Measurements from ENCODE around the gene JAG2.
"Not testable (repeated sequence)": the region's sequence is repeated elsewhere in the genome, so short reads cannot be mapped to it uniquely, and the experiment has no call there.

The JAG2 gene

DNA sequence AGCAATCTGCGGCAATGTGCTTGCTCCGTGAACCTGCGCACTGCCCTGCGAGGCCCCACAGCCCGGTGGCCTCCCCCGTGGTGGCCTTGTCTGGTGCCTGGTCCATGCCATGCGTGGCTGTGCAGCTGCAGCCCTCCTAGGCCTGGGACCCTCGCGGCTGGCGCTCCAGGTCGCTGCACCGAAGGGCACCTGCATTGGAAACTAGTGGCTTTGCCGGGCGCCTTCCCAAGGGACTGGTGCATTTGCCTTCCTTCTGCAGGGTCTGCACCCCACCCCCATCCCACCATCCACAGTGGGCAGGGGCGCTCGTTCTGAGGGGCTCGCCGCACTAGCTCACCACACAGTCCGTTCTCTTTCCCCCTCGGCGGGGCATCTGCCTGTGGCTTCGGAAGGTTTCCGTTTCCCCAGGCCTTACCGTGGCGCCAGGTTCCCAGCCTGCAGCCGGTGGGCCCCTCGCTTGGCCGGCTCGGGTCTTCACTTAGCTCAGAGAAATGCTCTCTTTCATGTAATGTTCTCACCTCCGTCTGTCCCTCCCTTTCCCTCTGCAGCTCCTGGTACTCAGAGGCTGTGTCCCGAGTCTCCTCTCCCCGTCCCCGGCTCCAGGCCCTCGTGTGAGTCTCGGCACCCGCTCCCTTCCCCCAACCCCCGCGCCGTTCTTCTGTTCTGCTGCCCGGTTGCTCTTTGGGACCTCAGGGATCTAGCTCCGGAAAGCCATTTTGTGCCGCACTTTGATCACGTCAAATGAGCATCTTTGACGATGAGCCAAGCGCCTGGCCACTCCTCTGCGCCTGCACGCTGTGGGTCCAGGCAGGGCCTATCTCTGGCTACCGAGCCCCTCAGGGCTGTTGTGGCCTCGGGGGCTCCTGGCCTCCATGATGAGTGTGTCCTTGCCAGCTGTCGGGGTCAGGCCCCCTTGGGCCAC, 31.9 kb downstream of the JAG2 start:
- no peak for DNase-seq

DNA sequence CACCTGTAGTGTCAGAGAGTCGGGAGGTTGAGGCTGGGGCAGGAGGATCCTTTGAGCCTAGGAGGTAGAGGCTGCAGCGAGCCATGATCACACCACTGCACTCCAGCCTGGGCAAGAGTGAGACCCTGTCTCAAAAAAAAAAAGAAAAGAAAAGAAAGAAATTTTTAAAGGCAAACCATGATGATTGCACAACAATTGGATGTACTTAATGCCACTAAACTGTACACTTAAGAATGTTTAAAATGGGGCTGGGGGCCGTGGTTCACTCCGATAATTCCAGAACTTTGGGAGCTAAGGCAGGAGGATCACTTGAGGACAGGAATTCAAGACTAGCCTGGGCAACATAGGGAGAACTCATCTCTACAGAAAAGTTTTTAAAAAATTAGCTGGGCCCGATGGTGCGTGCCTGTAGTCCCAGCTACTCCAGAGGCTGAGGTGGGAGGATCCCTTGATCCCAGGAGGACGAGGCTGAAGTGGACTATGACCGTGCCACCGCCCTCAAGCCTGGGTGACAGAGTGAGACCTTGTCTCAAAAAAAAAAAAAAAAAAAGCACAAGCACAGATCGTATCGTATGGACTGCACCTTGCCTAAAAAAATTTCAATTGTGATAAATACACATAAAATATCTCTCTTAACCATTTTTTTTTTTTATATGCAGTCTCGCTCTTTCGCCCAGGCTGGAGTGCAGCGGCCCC, 32.7 kb downstream of the JAG2 start:
- no peak for DNase-seq

DNA sequence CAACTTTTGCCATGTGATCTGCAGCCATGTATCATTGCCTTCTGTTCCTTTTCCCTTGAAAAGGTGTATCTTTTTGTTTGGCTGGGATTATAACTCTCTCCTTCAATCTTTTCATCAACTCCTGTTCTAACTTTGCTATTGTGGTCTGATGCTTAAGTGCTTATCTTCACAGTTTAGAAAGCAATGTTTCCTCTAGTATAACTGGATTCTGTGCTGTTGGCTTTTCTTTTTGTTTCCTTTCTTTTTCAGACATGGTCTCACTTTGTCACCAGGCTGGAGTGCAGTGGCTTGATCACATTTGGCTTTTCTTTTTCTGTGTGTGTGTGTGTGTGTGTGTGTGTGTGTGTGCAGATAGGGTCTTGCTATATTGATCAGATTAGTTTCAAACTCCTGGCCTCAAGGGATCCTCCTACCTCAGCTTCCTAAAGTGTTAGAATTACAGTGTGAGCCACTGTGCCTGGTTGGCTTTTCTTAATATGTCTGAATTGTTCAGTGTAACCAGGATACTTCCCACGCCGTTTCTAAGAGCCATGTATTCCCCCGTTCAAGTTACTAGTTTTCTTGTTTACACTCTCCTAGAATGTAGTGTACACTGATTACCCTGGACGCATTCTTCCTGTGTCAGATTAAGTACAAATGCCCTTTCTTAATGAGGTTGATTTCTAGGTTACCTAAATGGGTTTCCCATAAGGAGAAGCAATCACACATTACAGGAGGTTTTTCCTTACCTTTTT, 35.5 kb downstream of the JAG2 start:
- no peak for DNase-seq

DNA sequence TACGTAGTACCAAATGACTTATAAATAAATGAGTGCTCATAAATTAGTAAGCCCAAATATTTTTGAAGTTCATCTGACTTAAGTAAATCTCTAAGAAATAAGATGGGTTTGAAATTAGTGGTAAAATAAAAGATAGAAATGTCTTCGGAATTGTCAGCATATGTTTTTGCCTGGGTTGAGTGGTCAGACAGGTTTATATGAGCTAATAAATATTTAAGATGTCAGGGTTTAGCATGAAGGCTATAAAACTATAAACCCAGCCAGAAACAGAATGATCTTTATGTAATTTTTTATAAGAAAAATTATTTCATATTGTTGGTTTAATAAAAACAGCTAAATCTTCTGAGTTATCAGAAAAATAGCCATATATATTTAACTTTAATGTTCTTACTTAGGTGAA, 37.3 kb downstream of the JAG2 start:
- no peak for DNase-seq

DNA sequence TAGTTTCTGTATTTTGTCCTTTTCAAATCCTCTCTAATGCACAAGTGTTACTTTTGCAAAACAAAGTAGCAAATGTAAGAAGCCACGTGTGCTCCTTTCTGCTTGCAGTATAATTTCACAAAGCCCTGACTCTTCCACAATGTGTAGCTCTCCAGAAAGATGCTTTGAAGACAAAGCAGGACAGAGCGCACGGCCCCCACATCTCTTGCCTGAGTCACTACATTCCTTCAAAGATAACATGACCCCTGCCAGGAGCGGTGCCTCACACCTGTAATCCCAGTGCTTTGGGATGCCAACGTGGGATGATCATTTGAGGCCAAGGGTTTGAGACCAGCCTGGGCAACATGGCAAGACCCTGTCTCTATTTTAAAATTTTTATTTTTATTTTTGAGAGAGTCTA, 40.5 kb downstream of the JAG2 start:
- DNase-seq, result no peak

DNA sequence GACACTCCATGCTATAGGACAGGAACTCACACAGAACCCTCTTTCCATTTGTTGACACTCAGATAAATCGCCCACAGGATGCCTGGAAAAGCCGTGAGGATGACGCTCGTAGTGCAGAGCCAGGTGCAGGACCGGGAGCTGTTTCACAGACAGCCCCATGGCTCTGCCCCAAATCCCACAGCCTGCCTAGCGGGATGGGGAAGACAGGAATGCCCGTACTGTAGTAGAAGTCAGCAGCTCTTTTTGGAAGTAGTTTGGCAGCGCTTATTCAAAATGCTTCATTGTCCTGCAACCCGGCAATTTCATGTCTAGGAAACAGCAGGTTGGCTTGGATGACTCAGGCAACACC, 41.6 kb downstream of the JAG2 start:
- no peak for DNase-seq

DNA sequence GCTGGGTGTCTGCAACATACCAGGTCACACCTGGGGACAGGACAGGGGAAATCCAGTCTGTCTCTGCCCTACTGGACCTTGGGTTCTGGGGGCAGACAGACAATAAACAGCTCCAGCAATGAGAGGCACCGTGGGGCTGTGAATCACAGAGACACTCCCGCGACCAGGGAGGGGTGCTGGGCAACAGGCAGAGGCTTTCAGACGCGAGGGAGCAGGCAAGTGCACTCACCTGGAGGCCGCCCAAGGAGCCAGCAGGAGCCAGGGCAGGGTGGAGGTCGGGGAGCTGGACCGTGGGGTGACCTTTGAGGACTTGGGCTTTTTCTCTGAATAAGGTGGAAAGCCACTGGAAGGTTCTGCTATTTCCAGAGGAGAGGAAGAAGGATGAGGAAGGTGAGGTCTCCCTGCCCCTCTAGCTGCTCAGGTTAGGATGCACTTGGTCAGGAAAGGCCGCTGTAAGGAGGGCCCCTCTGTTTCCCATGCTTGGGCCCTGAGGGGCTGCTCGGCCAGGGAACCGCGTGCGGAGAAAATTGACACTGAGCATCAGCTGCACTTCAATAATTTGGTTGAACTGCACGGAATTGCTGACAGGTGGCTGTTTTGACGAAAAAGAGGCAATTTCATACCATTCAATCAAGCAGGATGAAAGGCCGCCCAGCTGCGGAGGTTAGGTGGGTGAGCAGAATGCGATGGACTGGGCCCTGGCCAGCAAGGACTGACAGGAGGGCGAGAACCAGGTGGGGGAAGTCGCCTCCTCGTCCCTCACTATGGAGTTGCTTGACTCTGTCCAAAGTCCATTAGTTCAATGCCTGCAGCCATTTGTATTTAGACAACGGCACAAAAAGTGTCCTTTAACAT, 42.2 kb downstream of the JAG2 start:
- DNase-seq, result no peak

DNA sequence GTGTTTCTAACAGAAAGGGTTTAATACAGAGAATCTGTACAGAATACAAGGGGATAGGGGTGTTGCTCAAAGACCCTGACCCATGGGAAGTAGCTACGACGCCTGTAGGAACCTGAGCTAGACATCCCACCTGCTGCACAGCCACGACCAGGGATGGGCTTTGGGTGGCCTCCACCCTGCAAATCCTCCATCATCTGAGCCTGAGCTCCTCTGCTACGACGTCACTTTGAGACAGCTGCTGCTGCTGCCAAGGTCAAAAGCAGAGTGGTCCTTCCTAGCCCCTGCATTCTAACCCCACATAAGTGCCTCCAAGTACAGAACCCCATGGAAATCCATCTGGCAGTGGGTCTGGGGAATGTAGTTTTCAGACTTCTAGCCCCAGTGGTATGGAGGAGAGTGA, 43.8 kb downstream of the JAG2 start:
- no peak for DNase-seq

DNA sequence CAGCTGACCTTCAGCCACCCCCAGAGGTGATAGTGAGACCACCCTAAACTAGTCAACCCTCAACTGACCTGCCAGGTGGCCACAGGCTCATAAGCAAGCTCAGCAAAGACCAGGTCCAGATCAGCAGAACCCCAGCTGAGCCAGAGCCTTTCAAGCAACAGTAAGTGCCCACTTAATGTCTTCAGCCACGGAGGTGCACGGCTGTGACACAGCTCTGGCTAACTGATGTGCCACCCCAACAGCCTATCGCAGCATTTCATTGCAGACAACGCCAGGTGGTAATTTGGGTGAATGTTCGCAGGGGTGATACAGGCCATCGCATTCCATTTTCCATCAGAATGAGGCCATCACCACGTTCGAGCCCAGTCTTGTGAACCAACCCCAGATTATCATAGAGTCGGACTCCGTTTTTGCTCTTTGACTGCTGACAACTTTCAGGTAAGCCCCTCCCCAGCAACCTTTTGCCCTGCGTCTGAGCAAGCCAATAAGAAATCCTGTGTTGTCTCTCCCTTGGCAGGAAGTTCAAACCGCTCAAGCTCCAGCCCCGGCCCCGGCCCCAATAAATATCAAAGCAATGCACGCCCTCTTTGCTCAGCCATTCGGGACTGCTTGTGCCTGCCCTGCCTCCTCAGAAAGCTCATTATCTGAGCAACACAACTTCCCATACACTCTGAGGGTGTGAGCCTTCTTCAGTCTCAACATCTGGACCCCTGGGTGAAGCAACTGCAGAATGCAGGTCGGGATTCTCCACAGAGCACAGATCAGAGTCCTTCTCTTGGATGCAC, 44.4 kb downstream of the JAG2 start:
- DNase-seq, result no peak

DNA sequence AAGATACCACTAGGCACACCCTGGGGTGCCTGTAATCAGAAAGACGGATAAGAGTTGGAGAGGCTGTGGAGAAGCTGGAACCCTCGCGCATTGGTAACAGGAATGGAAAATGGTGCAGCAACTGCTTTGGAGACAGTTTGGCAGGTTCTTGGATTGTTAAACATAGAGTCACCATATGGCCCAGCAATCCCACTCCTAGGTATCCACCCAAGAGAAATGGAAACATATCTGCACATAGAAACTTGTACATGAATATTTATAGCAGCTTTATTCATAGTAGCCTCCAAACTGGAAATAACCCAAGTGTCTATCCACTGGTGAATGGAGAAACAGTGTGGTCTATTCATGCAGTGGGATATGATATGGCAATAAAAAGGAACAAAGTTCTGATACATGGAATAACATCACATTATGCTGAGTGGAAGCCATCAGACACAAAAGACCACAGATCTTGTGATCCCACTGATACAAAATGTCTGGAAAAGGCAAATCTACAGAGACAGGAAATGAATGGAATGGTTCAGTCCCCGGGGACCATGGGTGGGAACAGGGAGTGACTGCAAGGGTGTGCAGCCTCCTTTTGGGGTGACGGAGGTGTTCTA, 45.4 kb downstream of the JAG2 start:
- DNase-seq, result no peak

DNA sequence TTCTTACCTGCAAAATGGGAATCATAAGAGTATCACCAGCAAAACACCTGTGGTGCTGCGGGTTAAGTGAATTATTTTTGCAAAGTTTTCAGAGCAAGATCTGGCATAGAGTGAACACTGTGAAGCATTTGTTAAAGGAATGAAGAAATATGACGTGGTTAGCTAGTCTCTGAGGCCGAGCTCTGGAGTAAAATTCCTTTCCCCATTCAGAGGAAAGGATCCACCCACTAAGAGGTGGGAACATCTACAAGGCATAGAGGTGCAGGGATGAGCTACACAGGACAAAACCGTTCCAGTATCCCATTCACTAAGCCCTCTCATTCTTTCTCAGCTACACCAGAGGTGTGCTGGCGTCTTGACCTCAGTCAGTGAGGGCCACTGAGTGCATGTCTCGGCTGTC, 48.5 kb downstream of the JAG2 start:
- no peak for DNase-seq

DNA sequence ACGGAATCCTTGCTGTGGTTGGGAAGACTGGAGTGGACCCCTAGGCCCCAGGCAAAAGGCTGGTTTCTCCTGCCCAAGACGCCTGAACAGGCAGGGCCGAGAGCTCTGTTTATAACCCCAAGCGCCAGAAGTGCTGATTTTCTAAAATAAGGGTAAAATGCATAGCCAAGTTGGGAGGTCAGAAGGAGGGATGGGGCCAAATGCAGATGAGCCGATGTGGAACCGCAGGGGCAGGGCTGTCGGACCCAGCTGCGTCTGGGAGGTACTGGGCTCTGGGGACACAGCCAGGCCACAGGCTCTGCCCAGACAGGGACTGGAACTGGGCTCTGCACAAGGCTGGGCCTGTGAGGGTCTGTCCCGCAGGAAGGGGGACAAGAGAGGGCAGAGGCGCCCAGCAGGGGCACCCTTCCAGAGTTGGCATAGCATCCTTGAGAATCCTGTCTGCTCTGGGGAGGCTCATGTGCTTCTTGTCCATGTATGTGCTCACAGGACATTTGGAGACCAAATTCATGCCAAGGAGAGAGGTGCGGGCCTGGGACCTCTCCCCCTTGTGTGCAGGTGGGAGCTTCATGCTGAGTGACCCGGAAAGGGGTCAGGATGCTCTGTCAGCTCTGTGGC, 49.1 kb downstream of the JAG2 start:
- no peak for DNase-seq

DNA sequence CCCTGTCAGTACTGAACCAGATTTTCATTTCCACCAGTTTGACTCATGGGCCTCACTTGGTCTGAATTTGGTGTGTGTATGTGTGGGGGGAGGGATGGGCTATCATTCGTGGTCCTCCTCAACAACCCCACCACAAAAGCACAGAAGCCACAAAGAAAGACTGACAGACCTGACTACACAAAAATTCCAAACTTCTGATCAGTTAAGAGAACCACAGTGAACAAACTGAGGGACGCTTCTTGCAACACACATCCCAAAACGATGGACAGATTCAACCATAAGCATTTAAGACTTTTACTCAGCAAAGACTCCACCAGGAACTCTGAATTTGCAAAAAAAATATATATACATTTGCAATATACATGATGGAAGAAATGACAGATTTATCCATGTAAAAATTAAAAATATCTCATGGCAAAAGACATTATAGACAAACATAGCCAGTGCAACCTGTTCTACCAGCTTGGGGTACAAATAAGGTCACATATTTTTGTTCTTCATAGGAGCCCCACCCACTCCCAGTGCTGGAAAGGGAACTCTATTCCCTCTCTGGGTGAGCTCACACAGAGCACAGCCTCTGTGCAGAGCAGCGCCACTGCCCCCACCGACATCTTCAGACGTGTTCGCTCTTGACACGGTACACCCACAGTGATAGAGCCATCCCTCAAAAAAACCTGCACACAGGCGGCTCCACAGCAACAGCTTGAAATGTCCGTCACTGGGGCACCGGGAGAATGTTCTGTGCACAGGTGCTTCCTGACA, 49.7 kb downstream of the JAG2 start:
- DNase-seq, result no peak

DNA sequence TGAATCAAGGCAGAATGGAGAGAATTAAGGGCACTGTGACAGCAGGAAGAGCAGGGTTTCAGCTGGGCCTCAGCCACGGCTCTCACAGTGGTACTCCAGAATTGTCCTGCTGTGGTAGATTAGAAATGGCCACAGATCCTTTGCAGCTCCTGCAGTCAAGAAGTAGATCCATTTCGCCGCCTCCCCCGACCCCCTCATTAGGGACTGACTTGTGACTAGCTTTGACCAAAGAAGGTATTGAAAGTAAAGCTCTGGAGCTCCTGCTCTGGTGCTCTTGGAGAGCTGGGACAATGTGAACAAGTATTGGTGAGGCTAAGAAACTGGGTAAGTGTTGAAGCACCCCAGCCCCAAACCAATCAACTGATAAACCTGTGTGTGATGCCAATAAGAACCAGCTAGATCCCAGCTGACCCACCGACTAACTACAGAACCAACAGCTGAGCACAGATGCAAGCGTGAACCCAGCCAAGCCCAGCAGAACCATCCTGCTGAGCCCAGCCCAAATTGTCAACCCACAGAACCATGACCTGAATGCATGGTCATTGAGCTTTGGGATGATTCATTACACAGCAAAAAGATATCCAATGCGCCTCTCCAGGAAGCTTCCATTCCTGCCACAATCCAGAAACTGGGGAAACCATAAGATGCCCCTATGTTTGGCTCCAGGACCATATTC, 50.7 kb downstream of the JAG2 start:
- no peak for DNase-seq

DNA sequence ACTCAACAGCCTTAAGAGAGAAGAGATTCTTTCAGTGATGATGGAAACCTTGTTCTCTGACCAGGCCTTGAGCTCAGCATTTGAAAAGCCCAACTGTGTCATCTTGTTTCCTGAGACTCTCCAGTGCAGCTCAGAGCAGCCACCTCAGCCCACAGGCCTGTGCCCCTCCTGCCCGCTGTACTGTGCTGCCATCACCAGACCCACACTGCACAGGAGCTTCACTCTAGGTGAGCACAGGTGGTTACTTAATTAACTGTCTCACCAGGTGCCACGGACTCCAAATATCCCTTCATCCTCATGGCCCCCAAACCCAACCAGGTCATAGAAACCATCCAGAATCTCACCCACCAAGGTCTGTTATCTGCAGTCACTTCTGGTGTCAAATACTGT, 51.3 kb downstream of the JAG2 start:
- no peak for DNase-seq

DNA sequence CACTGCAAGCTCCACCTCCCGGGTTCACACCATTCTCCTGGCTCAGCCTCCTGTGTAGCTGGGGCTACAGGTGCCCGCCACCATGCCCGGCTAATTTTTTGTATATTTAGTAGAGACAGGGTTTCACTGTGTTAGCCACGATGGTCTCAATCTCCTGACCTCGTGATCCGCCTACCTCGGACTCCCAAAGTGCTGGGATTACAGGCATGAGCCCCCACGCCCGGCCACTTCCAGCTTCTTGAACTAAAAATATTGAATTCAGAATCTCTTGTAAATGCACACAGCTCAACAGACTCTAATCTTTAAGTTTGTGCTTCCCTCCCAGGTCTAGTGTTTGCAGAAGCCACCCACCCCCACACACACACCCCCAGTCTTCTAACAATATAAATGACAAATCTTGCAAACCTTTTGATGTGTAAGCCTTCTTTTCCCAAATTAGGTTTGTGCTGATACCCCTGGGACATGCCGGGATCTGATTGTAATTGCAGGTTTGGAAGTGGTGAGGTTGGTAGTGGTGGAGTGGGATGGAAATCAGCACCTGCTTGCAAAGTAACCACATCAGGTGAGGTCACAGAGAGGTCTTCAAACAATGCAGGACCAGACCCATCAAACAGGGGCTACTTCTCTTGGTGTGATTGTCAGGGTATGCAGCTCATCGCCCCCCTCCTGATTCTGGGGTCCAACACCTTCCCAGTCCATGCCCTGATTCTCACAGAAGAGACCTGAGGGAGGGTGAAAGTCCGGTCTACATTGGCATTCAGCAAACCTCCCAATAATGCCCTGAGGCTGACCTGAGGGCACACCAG, 51.9 kb downstream of the JAG2 start:
- DNase-seq, result no peak

DNA sequence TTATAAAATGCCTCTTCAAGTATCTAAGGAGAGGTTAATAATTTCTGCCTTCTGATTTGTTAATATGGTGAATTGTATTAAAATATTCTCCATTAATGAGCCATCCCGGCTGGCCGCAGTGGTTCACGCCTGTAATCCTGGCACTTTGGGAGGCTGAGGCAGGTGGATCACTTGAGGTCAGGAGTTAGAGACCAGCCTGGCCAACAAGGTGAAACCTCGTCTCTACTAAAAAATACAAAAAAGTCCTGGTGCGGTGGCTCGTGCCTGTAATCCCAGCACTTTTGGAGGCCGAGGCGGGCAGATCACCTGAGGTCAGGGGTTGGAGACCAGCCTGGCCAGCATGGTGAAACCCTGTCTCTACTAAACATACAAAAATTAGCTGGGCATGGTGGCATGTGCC, 59.3 kb downstream of the JAG2 start:
- DNase-seq, result not testable (repeated sequence)

DNA sequence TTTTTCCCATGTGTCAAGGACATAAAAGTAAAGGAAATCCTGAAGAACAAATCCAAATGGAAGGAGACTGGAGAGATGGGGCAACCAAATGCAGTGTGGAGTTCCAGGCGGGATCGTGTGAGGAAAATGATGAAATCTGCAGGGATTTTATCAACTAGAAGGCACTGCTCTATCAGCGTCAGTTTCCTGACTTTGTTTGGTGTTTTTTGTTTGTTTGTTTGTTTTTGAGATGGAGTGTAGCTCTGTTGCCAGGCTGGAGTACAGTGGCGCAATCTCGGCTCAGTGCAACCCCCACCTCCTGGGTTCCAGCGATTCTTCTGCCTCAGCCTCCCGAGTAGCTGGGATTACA, 60.1 kb downstream of the JAG2 start:
- DNase-seq, result no peak

Data from hematopoietic multipotent progenitor cell treated with erythropoietin and hydrocortisone succinate and interleukin-3 and kit ligand, for 6 days (in vitro differentiated cells).